Fibroblast of skin of back (primary cell): ENCODE measurements around the gene STAP2.
"Not testable (repeated sequence)": the region's sequence is repeated elsewhere in the genome, so short reads cannot be mapped to it uniquely, and the experiment has no call there.

Experiments used
- DNase-seq: peaks from one replicate; pipeline ENCODE4 v3.0.0-alpha.2; 2013

The STAP2 gene

DNA sequence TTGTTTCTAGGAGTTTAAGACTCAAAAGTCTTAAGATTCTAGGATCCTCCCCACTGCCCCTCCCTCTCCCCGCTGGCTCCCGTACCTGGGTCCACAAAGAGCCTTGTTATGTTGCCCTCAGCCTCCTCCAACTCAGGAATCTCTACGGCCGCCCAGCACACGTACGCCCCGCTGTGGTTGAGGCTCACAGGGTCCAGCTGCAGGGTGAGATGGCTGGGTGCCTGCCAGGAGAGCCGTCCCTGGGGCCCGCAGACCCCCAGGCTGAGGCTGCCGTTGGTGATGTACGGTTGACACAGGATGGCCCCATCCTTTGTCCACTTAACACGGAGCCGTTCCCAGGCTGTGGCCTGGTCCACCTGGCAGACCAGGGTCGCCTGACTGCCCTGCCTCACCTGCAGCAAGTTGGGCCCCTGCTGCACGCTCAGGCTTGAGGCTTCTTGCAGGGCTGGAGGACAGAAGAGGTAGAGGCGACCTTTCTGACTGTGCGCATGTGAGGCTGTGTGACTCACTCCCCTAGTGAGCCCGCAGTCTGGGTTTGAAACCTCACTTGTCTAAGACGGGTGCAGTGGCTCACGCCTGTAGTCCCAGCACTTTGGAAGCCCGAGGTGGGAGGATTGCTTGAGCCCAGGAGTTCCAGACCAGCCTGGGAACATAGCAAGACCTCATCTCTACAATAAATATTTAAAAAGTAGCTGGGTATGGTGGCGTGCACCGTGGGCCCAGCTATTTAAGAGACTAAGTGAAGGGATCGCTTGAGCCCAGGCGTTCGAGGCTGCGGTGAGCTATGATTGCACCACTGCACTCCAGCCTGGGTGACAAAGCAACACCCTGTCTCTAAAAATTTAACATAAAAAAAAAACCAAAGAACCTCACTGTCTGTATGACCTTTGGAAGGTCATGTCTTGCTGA is 40.5 kb downstream of the STAP2 start:
- no peak for DNase-seq

DNA sequence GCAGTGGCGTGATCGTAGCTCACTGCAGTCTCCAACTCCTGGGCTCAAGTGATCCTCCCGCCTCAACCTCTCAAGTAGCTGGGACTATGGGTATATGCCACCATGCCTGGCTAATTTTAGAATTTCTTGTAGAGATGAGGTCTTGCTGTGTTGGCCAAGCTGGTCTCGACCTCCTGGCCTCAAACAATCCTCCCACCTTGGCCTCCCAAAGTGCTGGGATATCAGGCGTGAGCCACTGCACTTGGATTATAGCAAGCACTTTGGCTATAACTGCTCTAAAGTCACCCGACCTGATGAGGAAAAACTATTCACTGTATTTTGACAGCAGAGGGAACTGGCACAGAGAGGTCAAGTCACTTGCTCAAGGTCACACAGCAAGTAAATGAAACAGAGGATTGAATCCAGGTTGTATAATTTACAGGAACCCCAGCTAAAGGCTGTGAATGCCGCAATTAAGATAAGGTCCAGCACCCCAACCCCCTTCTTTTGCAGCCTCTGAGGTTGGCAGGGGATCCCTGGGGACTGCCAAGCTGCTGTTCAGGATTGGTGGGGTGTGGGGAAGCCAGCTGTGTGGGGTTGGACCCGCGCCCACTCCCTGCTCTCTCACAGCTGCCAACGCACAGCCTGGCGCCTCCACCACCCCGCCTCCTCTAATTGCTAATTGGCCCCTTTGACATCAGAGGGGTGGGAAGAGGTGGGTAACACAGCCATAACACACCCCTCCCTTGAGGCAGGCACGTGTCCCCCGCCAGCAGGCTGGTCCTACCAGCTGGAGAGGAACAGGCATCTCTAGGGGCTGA is 42.5 kb downstream of the STAP2 start:
- DNase-seq = no peak

DNA sequence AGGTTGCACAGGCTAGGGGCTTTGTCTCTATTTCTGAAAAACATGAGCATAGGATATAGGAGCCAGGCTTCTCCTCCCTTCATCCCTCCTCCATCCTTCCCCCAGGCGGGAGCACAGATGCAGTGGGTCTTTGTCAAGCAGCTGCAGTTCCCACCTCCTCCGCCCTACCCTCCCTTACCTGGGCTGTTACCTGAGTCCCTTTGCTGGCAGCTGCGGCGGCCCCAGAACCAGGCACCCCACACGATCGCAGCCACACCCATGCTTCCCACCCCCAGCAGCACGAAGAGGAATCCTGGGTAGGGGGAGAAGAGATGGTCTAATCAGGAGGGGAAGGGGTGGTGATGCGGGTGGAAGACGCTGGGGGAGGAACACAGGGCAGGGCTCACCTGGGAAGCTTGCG is 44.2 kb downstream of the STAP2 start:
- no peak for DNase-seq

DNA sequence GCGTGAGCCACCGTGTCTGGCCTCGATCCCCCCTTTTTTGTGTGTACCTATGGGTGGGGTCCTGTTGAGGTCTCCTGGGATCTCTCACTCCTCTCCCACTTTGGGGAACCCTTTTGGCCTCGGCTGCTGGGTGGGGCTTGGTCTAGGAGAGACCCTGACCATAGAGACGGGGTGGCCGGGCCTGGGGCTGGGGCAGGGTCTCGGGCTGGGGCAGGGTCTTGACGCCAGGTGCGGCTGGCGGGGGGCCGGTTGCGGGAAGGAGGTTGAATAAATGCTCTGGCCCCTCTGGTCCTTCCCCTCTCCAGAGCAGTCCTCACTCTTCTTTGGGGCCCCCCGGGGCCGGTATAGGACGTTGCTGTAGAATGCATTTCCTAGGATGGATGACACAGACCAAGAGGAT is 46.1 kb downstream of the STAP2 start:
- no peak for DNase-seq

DNA sequence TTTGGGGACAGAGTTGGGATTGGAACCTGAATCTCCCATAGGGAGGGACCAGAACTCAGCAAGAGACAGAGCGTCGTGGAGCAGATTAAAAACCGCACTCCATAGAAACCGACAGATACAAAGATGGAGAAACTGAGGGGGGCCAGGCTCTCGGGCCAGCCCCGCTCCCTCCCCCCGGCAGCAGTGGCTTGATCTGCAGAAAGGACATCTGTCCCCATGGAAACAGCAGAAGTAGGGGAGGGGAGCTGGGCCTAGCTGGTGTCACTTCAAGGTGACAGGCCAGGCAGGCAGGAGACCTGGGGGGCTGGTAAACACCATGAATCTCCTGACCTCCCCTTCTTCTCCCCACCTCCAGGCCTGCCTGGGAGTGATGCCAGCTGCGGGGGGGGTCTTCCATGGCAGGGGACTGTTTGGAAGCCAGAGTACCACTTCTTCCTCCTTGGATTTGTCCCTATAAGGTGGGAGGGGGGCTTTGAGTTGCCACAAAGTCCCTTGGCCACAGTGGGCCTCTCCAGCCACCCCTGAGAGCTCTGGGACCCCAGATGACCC is 47.4 kb downstream of the STAP2 start:
- no peak for DNase-seq

DNA sequence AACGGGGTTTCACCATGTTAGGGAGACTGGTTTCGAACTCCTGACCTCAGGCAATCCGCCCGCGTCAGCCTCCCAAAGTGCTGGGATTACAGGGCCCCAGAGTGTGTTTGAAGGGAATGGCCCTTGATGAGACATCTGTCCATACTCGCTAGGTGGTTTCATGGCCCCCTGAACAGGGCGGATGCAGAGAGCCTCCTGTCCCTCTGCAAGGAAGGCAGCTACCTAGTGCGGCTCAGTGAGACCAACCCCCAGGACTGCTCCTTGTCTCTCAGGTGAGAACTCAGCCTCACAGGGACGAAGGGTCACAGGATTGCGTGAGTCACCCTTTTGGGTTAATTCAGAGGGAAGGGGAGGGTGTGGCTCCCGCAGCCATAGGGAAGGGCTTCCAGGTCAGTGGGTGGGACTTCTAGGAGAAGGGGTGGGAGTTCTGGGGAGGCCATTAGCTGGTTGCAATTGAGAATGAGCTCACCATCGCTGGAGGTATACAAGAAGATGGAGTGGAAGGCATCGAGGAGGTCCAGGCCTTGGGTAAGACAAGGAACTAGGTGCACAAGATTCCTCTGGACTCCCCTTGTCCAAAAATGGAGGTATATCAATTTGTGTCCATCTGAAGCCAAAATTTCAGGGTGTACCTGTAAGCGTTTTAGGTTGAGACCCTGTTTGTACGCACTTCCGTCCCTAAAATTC is 50.4 kb downstream of the STAP2 start:
- DNase-seq = no peak

DNA sequence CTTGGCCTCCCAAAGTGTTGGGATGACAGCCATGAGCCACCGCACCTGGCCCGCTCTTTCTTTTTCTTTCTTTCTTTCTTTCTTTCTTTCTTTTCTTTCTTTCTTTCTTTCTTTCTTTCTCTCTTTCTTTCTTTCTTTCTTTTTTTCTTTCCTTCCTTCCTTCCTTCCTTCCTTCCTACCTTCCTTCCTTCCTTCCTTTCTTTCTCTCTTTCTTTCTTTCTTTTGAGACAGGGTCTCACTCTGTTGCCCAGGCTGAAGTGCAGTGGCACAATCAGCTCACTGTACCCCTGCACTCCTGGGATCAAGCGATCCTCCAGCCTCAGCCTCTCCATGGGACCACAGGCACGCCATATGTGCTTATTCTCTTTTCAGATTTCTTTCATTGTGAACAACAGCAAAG is 52.5 kb downstream of the STAP2 start:
- DNase-seq = not testable (repeated sequence)

DNA sequence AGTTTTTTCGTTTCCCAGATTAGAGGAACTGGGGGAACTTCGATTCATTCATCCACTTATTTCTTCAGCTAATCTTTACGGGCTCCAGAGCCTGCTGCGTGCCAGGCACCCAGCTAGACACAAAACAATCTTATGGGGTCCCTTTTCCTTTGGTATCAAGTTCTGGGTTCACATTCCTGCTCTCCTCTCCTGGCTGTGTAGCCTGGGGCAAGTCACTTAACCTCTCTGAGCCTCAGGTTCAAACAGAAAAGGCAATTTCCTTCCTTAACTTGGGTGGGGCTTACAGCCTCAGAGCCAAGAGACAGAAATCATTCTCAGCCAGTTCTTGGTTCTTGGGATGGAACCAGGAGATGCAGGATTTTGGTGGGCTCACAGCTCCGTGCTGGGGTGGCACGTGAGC is 53.7 kb downstream of the STAP2 start:
- DNase-seq = no peak

DNA sequence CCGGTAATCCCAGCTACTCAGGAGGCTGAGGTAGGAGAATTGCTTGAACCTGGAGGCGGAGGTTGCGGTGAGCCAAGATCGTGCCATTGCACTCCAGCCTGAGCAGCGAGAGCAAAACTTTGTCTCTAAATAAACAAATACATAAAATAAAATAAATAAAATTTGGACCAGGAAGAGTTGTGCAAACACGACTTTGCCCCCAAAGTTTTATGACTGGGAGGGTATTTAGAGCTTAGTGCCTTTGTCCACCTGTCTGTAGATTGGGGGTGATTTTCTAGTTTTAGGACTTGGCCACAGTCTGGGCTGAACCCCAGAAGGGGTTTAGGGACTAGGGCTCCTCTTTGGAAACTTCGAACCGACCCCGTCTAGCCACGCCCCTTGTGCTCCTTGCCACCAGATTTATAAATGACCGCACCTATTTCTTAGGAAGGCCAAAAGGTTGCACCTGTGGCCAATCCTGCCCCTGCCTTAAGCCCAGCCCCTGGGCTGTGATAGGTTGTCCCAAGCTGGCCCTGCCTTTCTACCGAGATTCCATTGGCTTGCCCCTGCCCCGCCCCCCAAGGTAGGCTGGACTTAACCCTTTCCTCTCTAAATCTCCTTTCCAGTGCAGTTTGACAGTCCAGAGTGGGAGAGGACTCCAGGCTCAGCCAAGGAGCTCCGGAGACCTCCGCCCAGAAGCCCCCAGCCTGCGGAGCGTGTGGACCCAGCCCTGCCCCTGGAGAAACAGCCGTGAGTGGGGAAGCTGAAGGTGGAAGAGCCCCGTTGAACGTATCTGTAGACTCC is 54.3 kb downstream of the STAP2 start:
- no peak for DNase-seq

DNA sequence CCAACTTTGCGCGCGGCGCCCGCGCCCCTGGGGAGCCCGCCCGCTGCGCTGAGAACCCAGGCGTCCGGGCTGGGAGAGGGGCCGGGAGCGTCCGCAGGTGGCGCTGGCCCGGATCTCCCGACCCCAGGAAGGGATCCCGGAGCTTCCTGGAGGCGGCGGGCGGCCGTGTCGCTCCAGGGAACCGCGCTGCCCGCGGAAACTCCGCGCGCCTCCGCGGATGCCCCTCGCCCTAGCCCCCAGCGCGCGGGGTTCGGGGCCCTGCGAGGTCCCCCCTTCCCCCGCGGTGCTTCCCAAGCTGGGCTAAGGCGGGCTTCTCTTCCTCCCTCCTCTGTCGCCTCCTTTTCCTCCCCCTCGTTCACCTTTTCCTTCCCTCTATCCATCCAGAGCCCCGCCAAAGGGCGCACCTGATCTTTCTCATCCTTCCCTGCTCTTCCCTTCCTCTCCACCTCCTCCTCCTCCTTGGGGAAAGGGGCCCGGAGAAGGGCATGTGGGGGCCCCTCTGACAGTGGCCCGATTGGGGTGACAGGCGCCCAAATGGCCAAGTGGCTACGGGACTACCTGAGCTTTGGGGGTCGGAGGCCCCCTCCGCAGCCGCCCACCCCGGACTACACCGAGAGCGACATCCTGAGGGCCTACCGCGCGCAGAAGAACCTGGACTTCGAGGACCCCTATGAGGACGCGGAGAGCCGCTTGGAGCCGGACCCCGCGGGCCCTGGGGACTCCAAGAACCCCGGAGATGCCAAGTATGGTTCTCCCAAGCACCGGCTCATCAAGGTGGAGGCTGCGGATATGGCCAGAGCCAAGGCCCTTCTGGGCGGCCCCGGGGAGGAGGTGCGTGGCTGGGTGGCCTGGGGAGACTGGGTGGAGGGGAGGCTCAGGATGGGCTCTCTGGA is 58.9 kb downstream of the STAP2 start:
- no peak for DNase-seq

DNA sequence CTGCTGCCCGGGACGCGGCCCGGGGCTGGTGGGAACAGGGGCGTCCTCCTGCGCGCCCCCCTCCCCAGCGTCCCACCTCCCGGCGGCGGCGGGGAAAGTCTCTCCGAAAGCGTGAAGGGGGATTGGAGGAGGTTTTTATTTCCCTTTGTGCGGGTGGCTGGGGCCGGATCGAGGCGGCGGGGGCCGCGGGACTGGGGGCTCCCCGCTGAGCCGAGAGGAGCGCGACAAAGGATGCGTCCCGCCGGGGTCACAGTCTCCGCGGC is 59.4 kb downstream of the STAP2 start:
- no peak for DNase-seq

DNA sequence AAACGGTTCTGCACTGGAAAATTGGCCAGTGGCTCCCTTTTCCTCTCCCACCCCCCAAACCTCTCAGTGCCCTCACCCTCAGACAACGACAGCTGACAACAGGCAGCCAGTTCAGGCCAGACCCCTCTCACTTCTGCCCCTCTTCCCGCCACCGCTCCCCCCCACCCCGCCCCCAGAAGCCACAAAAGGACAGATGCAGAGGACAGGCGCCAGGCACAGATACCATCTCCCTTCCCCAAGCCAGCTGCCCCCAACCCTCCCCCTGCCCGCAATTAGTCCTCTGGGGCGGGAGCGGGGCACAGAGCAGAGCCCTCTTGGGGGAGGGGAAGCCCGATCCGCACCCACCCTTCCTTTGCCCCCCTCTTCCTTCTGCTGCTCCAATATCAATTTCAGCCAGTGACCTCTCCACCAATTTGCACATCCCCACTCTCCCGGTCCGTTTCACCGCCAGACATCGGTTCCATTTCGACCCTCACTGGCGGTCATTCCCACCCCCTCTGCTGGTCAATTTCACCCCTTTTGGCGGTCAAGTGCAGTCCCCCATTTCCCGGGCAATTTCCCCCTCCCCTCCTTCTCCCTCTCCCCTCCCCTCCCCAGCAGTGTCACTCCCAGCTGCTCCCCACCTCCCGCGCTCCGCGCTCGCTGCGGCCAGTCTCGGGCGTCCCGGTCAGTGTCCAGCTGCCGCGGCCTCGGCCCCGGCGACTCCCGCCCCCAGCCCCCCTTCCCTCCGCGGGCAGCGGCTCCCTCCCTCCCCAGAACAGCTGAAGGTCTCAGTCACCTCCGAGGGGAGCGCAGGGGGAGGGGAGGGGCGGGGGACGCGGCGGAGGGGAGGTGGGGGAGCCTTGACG is 60.0 kb downstream of the STAP2 start, which contains the start of gene SHD:
Gene SHD, plus strand, starts transcription at position 848 of the 848 bp plus-strand sequence. CDS start 798 bp downstream, outside the sequence.
- no peak for DNase-seq

DNA sequence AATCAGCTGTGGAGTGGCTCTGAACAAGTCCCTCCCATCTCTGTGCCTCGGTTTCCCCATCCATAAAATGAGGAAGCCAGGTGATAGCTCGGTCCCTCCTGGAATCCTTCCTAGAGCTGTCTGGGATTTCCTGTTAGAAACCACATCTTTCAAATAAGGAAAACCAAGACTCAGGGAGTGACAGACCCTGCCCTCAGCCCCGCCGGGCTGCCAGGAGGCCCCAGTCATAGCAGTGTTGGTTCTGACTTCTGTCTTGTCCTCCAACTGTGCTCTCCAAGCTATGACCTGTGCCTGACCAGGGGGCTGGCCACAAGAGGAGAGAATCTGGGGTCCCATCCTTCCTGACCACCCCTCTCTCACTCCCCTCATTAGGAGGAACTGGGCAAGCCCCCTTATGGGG is 60.6 kb downstream of the STAP2 start:
- DNase-seq = no peak

DNA sequence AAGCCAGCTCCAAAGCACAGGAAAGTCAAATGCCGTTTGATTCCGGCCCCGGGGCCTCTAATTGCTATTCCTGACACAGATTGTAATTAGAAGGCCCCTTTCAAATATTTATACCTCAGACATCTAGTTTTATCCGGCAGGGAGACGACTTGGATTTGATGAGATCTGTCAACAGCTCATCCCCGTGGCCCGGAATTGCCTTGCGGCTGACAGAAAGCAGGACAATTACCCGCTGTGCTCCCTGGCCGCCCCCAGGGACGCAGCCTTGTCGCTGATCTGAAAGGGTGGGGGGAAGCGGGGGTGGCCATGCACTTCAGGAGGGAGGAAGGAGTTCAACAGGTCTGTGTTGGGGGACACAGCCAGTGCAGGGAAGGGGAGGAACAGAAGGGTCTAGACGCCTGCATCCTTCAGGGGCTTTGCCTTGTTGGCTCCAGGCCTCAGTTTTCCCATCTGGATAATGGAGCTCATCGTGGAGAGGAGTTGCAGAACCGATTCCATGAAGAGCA is 61.4 kb downstream of the STAP2 start:
- DNase-seq = no peak

DNA sequence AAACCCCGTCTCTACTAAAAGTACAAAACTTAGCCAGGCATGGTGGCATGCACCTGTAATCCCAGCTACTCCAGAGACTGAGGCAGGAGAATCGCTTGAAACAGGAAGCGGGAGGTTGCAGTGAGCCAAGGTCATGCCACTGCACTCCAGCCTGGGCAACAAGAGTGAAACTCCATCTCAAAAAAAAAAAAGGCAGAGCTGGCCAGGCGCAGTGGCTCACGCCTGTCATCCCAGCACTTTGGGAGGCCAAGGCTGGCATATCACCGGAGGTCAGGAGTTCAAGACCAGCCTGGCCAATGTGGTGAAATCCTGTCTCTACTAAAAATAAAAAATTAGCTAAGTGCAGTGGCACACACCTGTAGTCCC is 64.3 kb downstream of the STAP2 start:
- not testable (repeated sequence) for DNase-seq
